Endothelial cell of umbilical vein (primary cell): ENCODE data around the gene GGN. TPM values are rescaled to one million over a fixed set of nuclear protein-coding genes. Genes with fewer than 3 reads are reported as not detected.

Source experiments
- BruUV-seq: library from RNA; stranded (reverse); fragments of 400-500 nt; replicated peaks from 2 replicates; lab custom pipeline; 2021; lab: Mats Ljungman, UMichigan
- CTCF ChIA-PET: fragments of 300-600, 350-600 bp; sonication (Branson Sonifier 250); formaldehyde crosslinking; loops from one replicate; lab custom pipeline; 2021; ENCODE audit warnings: antibody characterized with exemption, inconsistent platforms; lab: Charles Lee
- POLR2A ChIA-PET: fragments of 300-600, 350-600 bp; sonication (Branson Sonifier 250); formaldehyde crosslinking; loops from one replicate; lab custom pipeline; 2021; ENCODE audit warnings: antibody characterized with exemption, inconsistent platforms; lab: Charles Lee
- DNase-seq: peaks from one replicate; pipeline ENCODE4 v3.0.0-alpha.2; 2011; ENCODE audit warnings: low read depth, low spot score
- FAIRE-seq: peaks from 2 replicates; lab custom pipeline; 2011; peaks lifted over from hg19 to GRCh38; lab: Jason Lieb, UNC
- H2AFZ ChIP-seq: 2 replicates; pipeline ENCODE4 v1.6.0; 2012; ENCODE audit warnings: low read depth, low read length, control low read depth, inconsistent platforms
- H3K27ac ChIP-seq: 2 replicates; pipeline ENCODE4 v1.5.1; 2011; ENCODE audit warnings: low read depth, mild to moderate bottlenecking, control low read depth, low read length, moderate library complexity; ENCODE audit not compliant: insufficient read depth
- H3K27me3 ChIP-seq, 2 experiments: 2 replicates each; pipeline versions ENCODE4 v1.6.0 to v1.6.1; 2011; ENCODE audit warnings: low read length in 2 of 2, mixed read lengths in 1 of 2; ENCODE audit not compliant: control insufficient read depth in 2 of 2, insufficient read depth in 2 of 2
- H3K36me3 ChIP-seq, 2 experiments: 2 replicates in 1 of 2; 3 replicates in 1 of 2; pipeline ENCODE4 v1.5.1; 2011; ENCODE audit warnings: low read length in 2 of 2, mild to moderate bottlenecking in 1 of 2, moderate library complexity in 1 of 2; ENCODE audit not compliant: control insufficient read depth in 2 of 2, insufficient read depth in 2 of 2; ENCODE audit errors: extremely low read depth in 1 of 2
- H3K4me1 ChIP-seq: 3 replicates; pipeline ENCODE4 v1.5.1; 2011; ENCODE audit warnings: mild to moderate bottlenecking, low read length; ENCODE audit not compliant: control insufficient read depth, insufficient read depth; ENCODE audit errors: extremely low read depth
- H3K4me2 ChIP-seq: 2 replicates; pipeline ENCODE4 v1.6.1; 2011; ENCODE audit warnings: low read length, control low read depth, mixed read lengths; ENCODE audit not compliant: insufficient read depth
- H3K4me3 ChIP-seq, 3 experiments: fragments of 200-600 bp in 1 of 3; sonication (generic), shearing (Covaris generic) in 1 of 3; replicated peaks in 1 of 3; 2 replicates each; pipeline ENCODE4 v1.5.1; 2011 to 2016; ENCODE audit warnings: control low read depth in 3 of 3, low read length in 3 of 3, mild to moderate bottlenecking in 2 of 3, inconsistent platforms in 1 of 3, low read depth in 1 of 3, moderate library complexity in 1 of 3; ENCODE audit not compliant: insufficient read depth in 1 of 3
- H3K79me2 ChIP-seq: 2 replicates; pipeline ENCODE4 v1.6.0; 2012; ENCODE audit warnings: low read length, inconsistent platforms; ENCODE audit not compliant: control insufficient read depth, insufficient read depth
- H3K9ac ChIP-seq: replicated peaks from 2 replicates; pipeline ENCODE3; 2011; ENCODE audit warnings: low read length, control low read depth; ENCODE audit not compliant: insufficient read depth; ENCODE audit errors: extremely low read depth
- H3K9me1 ChIP-seq: replicated peaks from 3 replicates; pipeline ENCODE4 v1.6.0; 2011; ENCODE audit warnings: mild to moderate bottlenecking, low read length; ENCODE audit not compliant: control insufficient read depth, insufficient read depth; ENCODE audit errors: extremely low read depth
- H3K9me3 ChIP-seq: replicated peaks from 2 replicates; pipeline ENCODE4 v1.5.1; 2012; ENCODE audit warnings: low read length, inconsistent platforms; ENCODE audit not compliant: control insufficient read depth, insufficient read depth
- H4K20me1 ChIP-seq: replicated peaks from 2 replicates; pipeline ENCODE3; 2011; ENCODE audit warnings: mild to moderate bottlenecking, low read length; ENCODE audit not compliant: control insufficient read depth, insufficient read depth; ENCODE audit errors: extremely low read depth
- JUN ChIP-seq: IDR thresholded peaks from 2 replicates; pipeline ENCODE4 v1.6.1; 2011; ENCODE audit warnings: borderline replicate concordance, low read depth; ENCODE audit not compliant: insufficient read length, insufficient read depth
- dilution Hi-C: fragments of 300-500 bp; cut with MboI; formaldehyde crosslinking; loops from one replicate; pipeline ENCODE4 v1.15.0; 2019; ENCODE audit warnings: low sequenced_read_pairs; ENCODE audit not compliant: extremely low pct_ligation_motif_present
- intact Hi-C: fragments of 100-400 bp; cut with micrococcal nuclease; formaldehyde crosslinking; loops from one replicate; pipeline ENCODE4 v1.10.0; 2022
- polyA plus RNA-seq, 4 experiments: library from polyadenylated mRNA; depleted of rRNA in 3 of 4; stranded (reverse) in 3 of 4; unstranded in 1 of 4; fragments of >200 nt; gene quantifications; 2 replicates each; pipeline versions ENCODE4 v1.2.1 to v1.2.3, GENCODE V29; 2011 to 2012; ENCODE audit warnings: missing spikeins in 1 of 4
- total RNA-seq: library from RNA; stranded (reverse); gene quantifications from 2 replicates; pipeline ENCODE4 v1.2.3, GENCODE V29; 2021
- TF ChIP-seq, protein P1 (sequence below), 2 donors: IDR thresholded peaks; 1 replicate in 1 of 2; 2 replicates in 1 of 2; pipeline ENCODE4 v1.5.1; 2011; ENCODE audit warnings: low read length in 2 of 2, mild to moderate bottlenecking in 2 of 2, moderate library complexity in 2 of 2, control low read depth in 1 of 2, inconsistent platforms in 1 of 2, low read depth in 1 of 2; ENCODE audit not compliant: insufficient read depth in 1 of 2; ENCODE audit errors: extremely low read depth in 1 of 2

GGN gene
- total and polyA plus RNA-seq, 2 donors (not counting 3 experiments of a cell fraction or from before 2014, with no cell fraction given): 0.39 to 0.88 TPM

- Histone ChIP-seq H3K9me3 (no peaks in the 10 kb centered on the region), H3K27me3 (peaks cover 13 to 14% of the 10 kb centered on the region in 2 experiments), H2AFZ (peak overlapping the region; percentile 96), H3K9me1 (no peaks in the 10 kb centered on the region), H3K4me1 (peaks cover 3% of the 10 kb centered on the region), H3K4me2 (peak overlapping the region; percentile 72), H4K20me1 (no peaks in the 10 kb centered on the region), H3K27ac (no peak overlapping the region), H3K79me2 (no peaks in the 10 kb centered on the region), H3K9ac (no peak overlapping the region), H3K4me3 (peak overlapping the region; percentile 42 to 49 (median 45)), H3K36me3 (no peaks in the 10 kb centered on the region)
- POLR2A ChIA-PET: interaction anchor here (1.7 kb wide), 1 partner anchor 13 kb away, joined by 7 read pairs; the partner anchor contains the start of gene PSMD8
- TF ChIP-seq, protein P1, sequence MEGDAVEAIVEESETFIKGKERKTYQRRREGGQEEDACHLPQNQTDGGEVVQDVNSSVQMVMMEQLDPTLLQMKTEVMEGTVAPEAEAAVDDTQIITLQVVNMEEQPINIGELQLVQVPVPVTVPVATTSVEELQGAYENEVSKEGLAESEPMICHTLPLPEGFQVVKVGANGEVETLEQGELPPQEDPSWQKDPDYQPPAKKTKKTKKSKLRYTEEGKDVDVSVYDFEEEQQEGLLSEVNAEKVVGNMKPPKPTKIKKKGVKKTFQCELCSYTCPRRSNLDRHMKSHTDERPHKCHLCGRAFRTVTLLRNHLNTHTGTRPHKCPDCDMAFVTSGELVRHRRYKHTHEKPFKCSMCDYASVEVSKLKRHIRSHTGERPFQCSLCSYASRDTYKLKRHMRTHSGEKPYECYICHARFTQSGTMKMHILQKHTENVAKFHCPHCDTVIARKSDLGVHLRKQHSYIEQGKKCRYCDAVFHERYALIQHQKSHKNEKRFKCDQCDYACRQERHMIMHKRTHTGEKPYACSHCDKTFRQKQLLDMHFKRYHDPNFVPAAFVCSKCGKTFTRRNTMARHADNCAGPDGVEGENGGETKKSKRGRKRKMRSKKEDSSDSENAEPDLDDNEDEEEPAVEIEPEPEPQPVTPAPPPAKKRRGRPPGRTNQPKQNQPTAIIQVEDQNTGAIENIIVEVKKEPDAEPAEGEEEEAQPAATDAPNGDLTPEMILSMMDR (IDR thresholded peaks at IDR 0.05; ENCODE audit: extremely low read depth in 1 of 2, insufficient read depth in 1 of 2, low read depth in 1 of 2, low read length in 2 of 2): peak in 1 of 2 donors; percentile 10
- no peak for TF ChIP-seq JUN
- DNase-seq (peak; percentile 65), FAIRE-seq (no peak)
- no TSS peak for BruUV-seq
- intact Hi-C loops: loop anchor here (1.0 to 2.0 kb wide), 3 partner anchors 13 to 27 kb away; partner anchors contain the start of genes GGN, PSMD8 and SPRED3
- CTCF ChIA-PET: interaction anchor here (0.6 to 1.9 kb wide), 5 partner anchors 9 to 539 kb away, joined by 3 to 9 read pairs (median 3); partner anchors contain the start of genes FAM98C and PSMD8
- dilution Hi-C loops: no loop called here
These were observed 26.2 kb downstream of the GGN start for GRCh38 chr19:38361633-38362075.
